BE2C (cell line): Measurements from ENCODE around the gene RFT1.
A peak's percentile ranks its signal among the peaks of the same experiment; 100 is the strongest.

ENCODE experiments used
- DNase-seq: peaks from one replicate; pipeline ENCODE4 v3.0.0-alpha.2; 2020
- H3K27me3 ChIP-seq: fragments of 250-450 bp; sonication (Bioruptor Pico); 2 replicates; pipeline ENCODE4 v1.5.1; 2020; ENCODE audit warnings: mild to moderate bottlenecking
- H3K36me3 ChIP-seq: fragments of 250-450 bp; sonication (Bioruptor Pico); 2 replicates; pipeline ENCODE4 v1.5.1; 2020; ENCODE audit warnings: mild to moderate bottlenecking
- H3K4me1 ChIP-seq: fragments of 250-450 bp; sonication (Bioruptor Pico); 2 replicates; pipeline ENCODE4 v1.5.1; 2020
- H3K4me3 ChIP-seq: 2 replicates; pipeline ENCODE4 v1.5.1; 2011; ENCODE audit warnings: low read depth, low read length
- H3K9me3 ChIP-seq: fragments of 250-450 bp; sonication (Bioruptor Pico); 2 replicates; pipeline ENCODE4 v1.5.1; 2020
- TF ChIP-seq, protein P1 (sequence below): IDR thresholded peaks from 2 replicates; pipeline ENCODE4 v1.5.1; 2012; ENCODE audit warnings: mild to moderate bottlenecking, low read depth, low read length

The RFT1 gene

DNA sequence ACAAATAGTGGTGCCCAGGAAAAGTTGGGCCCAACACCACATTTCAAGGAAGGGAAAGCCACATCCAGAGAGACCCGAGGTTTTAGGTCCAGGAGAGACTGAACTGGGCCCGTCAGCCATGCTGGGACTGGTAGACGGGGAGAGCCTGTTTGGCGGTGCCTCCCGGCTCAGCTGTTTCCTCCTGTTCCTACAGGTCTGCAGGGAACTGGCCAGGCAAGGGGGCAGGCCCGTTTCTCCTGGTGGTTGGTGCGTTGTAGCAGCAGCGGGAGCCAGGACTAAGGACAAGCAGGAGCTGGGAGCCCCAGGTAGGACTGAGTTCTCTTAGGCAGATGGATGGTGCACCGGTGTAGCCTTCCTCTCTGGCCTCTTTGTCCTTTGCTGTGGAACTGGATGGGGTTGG, 34.7 kb upstream of the RFT1 start:
- Histone ChIP-seq H3K4me3 (no peak overlapping the region), H3K4me1 (no peaks in the 10 kb centered on the region), H3K9me3 (no peaks in the 10 kb centered on the region), H3K36me3 (no peaks in the 10 kb centered on the region), H3K27me3 (no peaks in the 10 kb centered on the region)
- DNase-seq: no peak
- TF ChIP-seq, protein P1, sequence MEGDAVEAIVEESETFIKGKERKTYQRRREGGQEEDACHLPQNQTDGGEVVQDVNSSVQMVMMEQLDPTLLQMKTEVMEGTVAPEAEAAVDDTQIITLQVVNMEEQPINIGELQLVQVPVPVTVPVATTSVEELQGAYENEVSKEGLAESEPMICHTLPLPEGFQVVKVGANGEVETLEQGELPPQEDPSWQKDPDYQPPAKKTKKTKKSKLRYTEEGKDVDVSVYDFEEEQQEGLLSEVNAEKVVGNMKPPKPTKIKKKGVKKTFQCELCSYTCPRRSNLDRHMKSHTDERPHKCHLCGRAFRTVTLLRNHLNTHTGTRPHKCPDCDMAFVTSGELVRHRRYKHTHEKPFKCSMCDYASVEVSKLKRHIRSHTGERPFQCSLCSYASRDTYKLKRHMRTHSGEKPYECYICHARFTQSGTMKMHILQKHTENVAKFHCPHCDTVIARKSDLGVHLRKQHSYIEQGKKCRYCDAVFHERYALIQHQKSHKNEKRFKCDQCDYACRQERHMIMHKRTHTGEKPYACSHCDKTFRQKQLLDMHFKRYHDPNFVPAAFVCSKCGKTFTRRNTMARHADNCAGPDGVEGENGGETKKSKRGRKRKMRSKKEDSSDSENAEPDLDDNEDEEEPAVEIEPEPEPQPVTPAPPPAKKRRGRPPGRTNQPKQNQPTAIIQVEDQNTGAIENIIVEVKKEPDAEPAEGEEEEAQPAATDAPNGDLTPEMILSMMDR: no peak

DNA sequence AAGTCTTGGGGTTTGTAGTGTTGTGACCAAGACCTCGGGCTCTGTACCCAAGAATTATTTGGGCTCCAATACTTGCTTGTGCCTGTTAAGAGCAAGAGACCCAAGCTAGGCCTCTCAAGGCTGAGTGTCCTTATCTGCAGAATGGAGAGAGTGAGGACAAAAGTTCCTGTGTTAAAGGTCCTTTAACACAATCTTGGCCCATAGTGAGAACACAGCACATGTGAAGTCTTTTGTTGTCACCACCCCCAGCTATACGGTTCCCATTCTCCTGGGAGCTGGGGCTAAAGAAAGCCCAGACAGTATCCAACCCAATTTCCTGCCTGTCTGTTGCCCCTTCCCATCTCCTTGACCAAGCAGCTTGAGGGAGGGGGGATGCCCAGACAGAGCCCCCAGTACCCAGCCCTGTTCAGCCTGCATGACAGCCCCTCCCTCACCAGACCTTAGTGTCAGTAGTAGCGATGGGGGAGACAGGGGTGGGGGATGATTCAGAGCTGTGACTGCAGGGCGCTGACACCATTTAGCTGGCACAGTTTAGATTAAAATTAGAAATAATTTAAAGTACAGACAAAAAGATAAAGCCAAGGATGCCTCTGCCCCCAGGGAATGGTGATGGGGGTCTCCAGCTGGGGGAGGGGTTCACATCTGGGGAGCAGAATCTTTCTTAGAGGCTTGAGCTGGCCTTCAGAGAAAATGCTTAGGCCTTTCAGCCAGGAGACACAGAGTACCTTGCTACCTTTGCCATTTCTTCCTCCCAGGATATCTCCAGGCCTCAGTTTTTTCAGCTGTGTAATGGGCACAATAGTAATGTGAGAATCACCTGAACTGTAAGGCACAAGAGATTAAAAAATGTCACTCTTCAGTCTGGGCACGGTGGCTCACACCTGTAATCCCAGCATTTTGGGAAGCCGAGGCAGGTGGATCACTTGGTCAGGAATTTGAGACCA, 33.5 kb upstream of the RFT1 start:
- DNase-seq: no peak
- no peaks in the 10 kb centered on the region for H3K27me3 ChIP-seq
- no peak overlapping the region for H3K4me3 ChIP-seq
- H3K9me3 ChIP-seq: no peaks in the 10 kb centered on the region
- no peaks in the 10 kb centered on the region for H3K36me3 ChIP-seq
- TF ChIP-seq, protein P1: no peak
- H3K4me1 ChIP-seq: no peaks in the 10 kb centered on the region

DNA sequence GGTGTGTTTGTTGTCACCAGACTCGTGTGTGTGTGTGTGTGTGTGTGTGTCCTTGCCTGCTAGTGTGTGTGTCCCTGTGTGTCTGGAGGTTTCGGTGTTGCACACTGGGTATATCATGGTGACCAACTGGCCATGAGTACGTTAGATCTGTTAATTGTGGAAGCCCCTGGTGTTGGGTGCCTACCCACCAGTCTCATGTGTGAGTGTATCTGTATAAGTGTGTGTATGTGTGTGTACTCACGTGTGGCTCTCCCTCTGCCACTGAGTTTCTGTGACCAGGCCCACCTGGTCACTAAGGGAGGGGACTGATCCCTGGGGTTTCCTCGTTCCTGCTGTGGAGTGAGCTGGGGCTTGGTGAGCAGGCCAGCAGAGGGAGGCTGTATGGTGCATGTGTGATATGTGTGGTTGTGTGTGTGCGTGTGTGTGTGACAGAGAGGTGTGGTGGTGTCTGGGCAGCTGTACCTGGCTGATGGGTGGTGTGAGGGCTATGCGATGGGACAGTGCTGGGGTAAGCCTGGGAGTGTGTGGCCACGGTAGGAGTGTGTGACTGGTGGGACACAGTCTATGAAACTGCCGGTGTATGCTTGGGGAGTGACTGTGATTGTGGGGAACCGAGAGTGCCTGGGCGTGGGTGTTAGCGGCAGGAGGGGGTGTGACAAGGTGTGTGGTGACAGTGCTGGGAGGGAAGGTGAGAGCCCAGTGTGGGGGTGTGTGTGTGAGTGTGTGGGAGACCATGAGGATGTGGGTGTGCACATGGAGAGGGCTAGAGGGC, 32.6 kb upstream of the RFT1 start:
- Histone ChIP-seq H3K9me3 (no peaks in the 10 kb centered on the region), H3K36me3 (no peaks in the 10 kb centered on the region), H3K27me3 (no peaks in the 10 kb centered on the region), H3K4me1 (no peaks in the 10 kb centered on the region), H3K4me3 (no peak overlapping the region)
- TF ChIP-seq, protein P1: no peak
- DNase-seq: no peak

DNA sequence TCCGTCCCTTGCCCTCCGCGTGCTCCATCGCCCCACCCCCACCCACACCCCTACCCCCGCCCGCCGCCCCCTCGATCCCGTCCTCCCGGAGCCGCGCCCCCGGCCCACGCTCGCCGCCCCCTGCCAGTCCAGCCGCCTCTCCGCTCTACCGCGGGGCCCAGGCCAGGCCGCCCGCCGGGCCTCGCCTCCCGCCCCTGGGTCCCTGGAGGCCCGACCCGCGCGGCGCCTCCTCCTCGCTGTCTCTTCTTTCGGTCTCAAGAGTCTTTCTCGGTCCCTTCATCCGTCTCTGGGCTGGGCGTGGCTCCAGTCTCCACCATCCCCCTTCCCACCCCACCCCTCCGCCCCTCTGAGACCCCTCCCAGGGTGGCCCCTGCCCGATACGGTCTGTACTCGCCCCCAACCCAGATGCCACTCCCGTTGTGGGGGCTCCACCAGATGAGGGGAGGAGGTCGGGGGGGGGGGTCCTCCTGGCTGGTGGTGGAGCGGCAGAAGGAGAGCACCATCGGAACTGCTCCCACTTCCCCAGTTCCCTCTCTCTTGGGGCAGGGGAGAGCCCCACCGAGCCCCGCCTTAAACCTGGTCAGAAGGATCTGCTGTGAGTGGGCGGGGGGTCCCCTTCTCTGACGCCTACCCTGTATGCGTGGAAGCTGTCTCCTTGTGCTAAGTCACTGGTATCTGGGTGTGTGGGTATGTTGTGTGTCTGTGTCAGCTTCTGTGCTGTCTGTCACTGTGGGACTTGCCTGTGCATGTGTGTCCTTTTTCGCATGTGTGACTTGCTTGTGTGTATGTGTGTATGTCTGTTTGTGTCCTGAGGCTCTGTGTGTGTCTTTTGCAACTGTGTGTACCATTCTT, 31.8 kb upstream of the RFT1 start:
- no peaks in the 10 kb centered on the region for H3K27me3 ChIP-seq
- no peak for DNase-seq
- no peaks in the 10 kb centered on the region for H3K9me3 ChIP-seq
- no peaks in the 10 kb centered on the region for H3K36me3 ChIP-seq
- no peaks in the 10 kb centered on the region for H3K4me1 ChIP-seq
- H3K4me3 ChIP-seq: peak overlapping the region; percentile 54
- TF ChIP-seq, protein P1: no peak

DNA sequence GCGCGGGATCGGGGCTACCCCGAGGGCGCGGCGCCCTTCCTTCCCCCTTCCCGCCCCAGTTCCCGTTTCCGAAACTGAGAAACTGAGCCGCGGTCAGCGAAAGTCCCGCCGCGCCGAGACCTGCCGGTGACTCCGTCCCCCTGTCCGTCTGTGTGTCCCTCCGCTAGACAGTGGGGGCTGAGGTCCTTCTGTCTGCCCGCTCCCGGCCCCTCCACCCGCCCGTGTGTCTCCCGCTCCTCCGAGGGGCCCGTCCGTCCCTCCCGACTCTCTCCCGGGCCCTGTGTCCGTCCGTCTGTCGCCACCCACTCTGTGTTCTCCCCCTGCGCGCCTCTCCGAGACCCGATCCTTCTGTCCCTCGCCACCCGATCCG, 31.2 kb upstream of the RFT1 start:
- peak overlapping the region; percentile 54 for H3K4me3 ChIP-seq
- TF ChIP-seq, protein P1: no peak
- H3K36me3 ChIP-seq: no peaks in the 10 kb centered on the region
- no peaks in the 10 kb centered on the region for H3K27me3 ChIP-seq
- no peaks in the 10 kb centered on the region for H3K9me3 ChIP-seq
- DNase-seq: no peak
- H3K4me1 ChIP-seq: no peaks in the 10 kb centered on the region
